Upper lobe of left lung (tissue), 6 donors: ENCODE measurements around the gene ADPRHL1. TPM values are rescaled to one million over a fixed set of nuclear protein-coding genes. Genes with fewer than 3 reads are reported as not detected.

ENCODE experiments used
- ATAC-seq, 2 donors: fragments of 200-7000 bp; cut with Tn5 transposase; one replicate each; pipeline ENCODE4 v1.9.1; 2022; ENCODE audit warnings: mild to moderate bottlenecking in 2 of 2, moderate library complexity in 2 of 2; ENCODE audit not compliant: low FRiP score in 2 of 2
- DNase-seq, 2 donors: peaks; one replicate each; pipeline ENCODE4 v3.0.0-alpha.2; 2019 to 2020
- H3K27ac ChIP-seq, 4 donors: fragments of 200-600 bp; sonication (generic); one replicate each; pipeline ENCODE4 v1.5.1; 2016 to 2019
- H3K27me3 ChIP-seq, 4 donors: fragments of 200-600 bp; sonication (generic); one replicate each; pipeline ENCODE4 v1.5.1; 2017 to 2019
- H3K36me3 ChIP-seq, 4 donors: fragments of 200-600 bp; sonication (generic); one replicate each; pipeline ENCODE4 v1.5.1; 2016 to 2019
- H3K4me1 ChIP-seq, 4 donors: fragments of 200-600 bp; sonication (generic); one replicate each; pipeline ENCODE4 v1.5.1; 2018 to 2019
- H3K4me3 ChIP-seq, 4 donors: fragments of 200-600 bp; sonication (generic); one replicate each; pipeline ENCODE4 v1.5.1; 2017 to 2019; ENCODE audit warnings: mild to moderate bottlenecking in 2 of 4, moderate library complexity in 1 of 4
- H3K9me3 ChIP-seq, 4 donors: fragments of 200-600 bp; sonication (generic); one replicate each; pipeline ENCODE4 v1.5.1; 2018 to 2019
- CTCF ChIP-seq, 6 experiments: fragments of 450-650 bp in 4 of 6; fragments of 200-600 bp in 2 of 6; sonication (generic) in 2 of 6; IDR thresholded peaks; one replicate each; pipeline ENCODE4 v1.5.1; 2016 to 2019; ENCODE audit warnings: antibody characterized with exemption in 6 of 6
- EP300 ChIP-seq, 4 donors: sonication (generic); formaldehyde crosslinking; IDR thresholded peaks; one replicate each; pipeline ENCODE4 v1.5.1; 2017; ENCODE audit warnings: antibody characterized with exemption in 4 of 4, control low read depth in 2 of 4
- POLR2A ChIP-seq, 4 donors: fragments of 450-650 bp; IDR thresholded peaks; one replicate each; pipeline ENCODE4 v1.5.1; 2016 to 2017; ENCODE audit warnings: antibody characterized with exemption in 4 of 4, mild to moderate bottlenecking in 2 of 4
- POLR2AphosphoS5 ChIP-seq, 2 donors: sonication (generic); formaldehyde crosslinking; IDR thresholded peaks; one replicate each; pipeline ENCODE4 v1.5.1; 2017; ENCODE audit warnings: antibody characterized with exemption in 2 of 2
- WGBS, 2 donors: methylation state at CpG; one replicate each; pipeline ENCODE4 v1.1.5; 2017 to 2018; 5-methylcytosine and 5-hydroxymethylcytosine counted together
- total RNA-seq, 6 donors: library from RNA; depleted of rRNA in 4 of 6; stranded (reverse); fragments of >200 nt in 4 of 6; gene quantifications; one replicate each; pipeline versions ENCODE4 v1.1.0 to v1.2.1, GENCODE V29; 2016 to 2021
- donor health status: DM: no; HTN: no; CAD: no; lungs with moderate emphysema.
- donor health status: DM: no; HTN: yes; CAD: no; lungs with severe emphysema.

Gene ADPRHL1
- total RNA-seq, 6 donors from 2014 or later: 0.59 to 6.3 (median 2.8) TPM

- TF ChIP-seq CTCF (IDR thresholded peaks at IDR 0.05) (no peak), POLR2AphosphoS5 (IDR thresholded peaks at IDR 0.05) (no peak), EP300 (IDR thresholded peaks at IDR 0.05) (no peak), POLR2A (IDR thresholded peaks at IDR 0.05) (no peak)
- Histone ChIP-seq H3K27me3 (no peaks in the 10 kb centered on the region), H3K4me1 (peaks cover 32 to 52% (median 39%) of the 10 kb centered on the region in 4 donors), H3K36me3 (no peaks in the 10 kb centered on the region), H3K27ac (peak overlapping the region in 1 of 4 donors; percentile 86), H3K4me3 (peak overlapping the region in 3 of 4 donors; percentile 90 to 97 (median 94)), H3K9me3 (no peaks in the 10 kb centered on the region)
- ATAC-seq: no peak
- no peak for DNase-seq
- 46 to 56% methylated on average over 8 of the region's 8 CpGs for WGBS, 2 donors
Observed at GRCh38 chr13:113489171-113489548, 35.9 kb upstream of the ADPRHL1 start.

DNA sequence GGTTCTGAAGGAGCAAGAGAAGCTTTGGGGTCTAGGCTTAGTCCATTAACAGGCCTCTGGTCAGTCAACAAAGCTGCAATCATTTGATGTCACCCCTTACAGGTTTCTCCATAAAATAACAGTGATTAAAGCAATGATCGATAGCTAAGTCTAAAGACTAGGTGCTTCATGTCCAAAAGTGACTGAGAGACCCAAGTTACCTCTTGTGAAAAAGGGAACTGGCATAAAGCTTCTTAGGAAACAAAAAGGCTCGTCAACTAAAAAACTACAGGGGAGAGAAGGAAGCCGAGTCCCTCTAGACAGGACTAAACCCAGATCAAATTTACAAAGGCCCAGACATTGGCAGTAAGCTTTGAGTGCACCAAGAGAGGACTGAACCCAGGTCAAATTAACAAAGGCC, 35.0 kb upstream of the ADPRHL1 start:
- no peaks in the 10 kb centered on the region for H3K9me3 ChIP-seq
- no peak for ATAC-seq
- 87 to 90% methylated on average over 3 of the region's 3 CpGs for WGBS, 2 donors
- peaks cover 0 to 4% (median 2%) of the 10 kb centered on the region in 4 donors for H3K36me3 ChIP-seq
- H3K27me3 ChIP-seq: no peaks in the 10 kb centered on the region
- no peak for DNase-seq
- TF ChIP-seq POLR2A (IDR thresholded peaks at IDR 0.05) (no peak), POLR2AphosphoS5 (IDR thresholded peaks at IDR 0.05) (no peak), EP300 (IDR thresholded peaks at IDR 0.05) (no peak), CTCF (IDR thresholded peaks at IDR 0.05) (no peak)
- peaks cover 28 to 44% (median 33%) of the 10 kb centered on the region in 4 donors for H3K4me1 ChIP-seq
- H3K4me3 ChIP-seq: no peak overlapping the region
- no peak overlapping the region for H3K27ac ChIP-seq

DNA sequence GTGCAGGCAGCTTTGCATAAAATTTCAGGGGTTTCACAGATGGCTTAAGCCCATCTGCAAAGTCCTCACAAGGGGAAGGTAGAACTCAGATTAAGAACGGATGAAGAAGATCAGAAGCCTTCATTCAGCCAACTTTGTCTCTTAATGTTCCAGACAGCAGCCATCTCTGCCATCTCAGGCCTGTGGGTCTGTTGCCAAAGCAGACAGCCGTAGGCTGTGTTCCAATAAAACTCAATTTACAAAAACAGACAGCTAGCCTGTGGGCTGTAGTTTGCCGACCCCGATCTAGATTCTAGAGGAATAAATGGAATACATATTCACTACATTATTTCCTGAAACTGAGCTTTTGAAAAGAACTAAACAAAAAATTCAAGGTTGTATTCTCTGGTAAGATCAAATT, 33.4 kb upstream of the ADPRHL1 start:
- Histone ChIP-seq H3K9me3 (no peaks in the 10 kb centered on the region), H3K36me3 (peaks cover 0 to 5% (median 2%) of the 10 kb centered on the region in 4 donors), H3K4me1 (peaks cover 13 to 28% (median 18%) of the 10 kb centered on the region in 4 donors), H3K4me3 (no peak overlapping the region), H3K27me3 (no peaks in the 10 kb centered on the region), H3K27ac (no peak overlapping the region)
- DNase-seq (no peak), ATAC-seq (no peak)
- TF ChIP-seq CTCF (IDR thresholded peaks at IDR 0.05): no peak
- no peak for TF ChIP-seq POLR2AphosphoS5 (IDR thresholded peaks at IDR 0.05)
- no peak for TF ChIP-seq POLR2A (IDR thresholded peaks at IDR 0.05)
- TF ChIP-seq EP300 (IDR thresholded peaks at IDR 0.05): no peak
- WGBS, 2 donors: 51 to 77% methylated on average over 4 of the region's 4 CpGs

DNA sequence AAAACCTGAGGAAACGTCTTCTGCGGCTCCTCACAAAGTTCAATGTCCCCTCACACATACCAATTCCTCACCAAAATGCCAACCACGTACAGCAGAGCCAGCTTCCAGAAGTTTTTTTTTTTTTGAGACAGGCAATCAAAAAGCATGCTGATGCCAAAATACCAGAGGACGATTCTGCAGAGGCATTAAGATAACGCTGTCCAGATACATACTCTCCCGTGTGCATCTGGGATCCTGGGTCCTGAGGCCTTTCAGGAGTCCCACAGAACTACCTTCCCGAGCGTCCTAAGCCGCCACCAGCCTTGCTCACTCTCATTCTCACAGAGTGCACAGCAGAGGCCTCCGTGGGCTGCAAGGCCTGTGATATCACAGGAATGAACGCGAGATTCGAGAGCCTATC, 32.3 kb upstream of the ADPRHL1 start:
- Histone ChIP-seq H3K27me3 (no peaks in the 10 kb centered on the region), H3K9me3 (no peaks in the 10 kb centered on the region), H3K27ac (no peak overlapping the region), H3K4me3 (no peak overlapping the region), H3K4me1 (peaks cover 10 to 24% (median 15%) of the 10 kb centered on the region in 4 donors), H3K36me3 (peaks cover 0 to 5% (median 2%) of the 10 kb centered on the region in 4 donors)
- DNase-seq: no peak
- TF ChIP-seq CTCF (IDR thresholded peaks at IDR 0.05) (no peak), POLR2AphosphoS5 (IDR thresholded peaks at IDR 0.05) (no peak), POLR2A (IDR thresholded peaks at IDR 0.05) (no peak), EP300 (IDR thresholded peaks at IDR 0.05) (no peak)
- 92 to 93% methylated on average over 13 of the region's 13 CpGs for WGBS, 2 donors
- ATAC-seq: no peak
